ENCODE data around the gene CD99L2.

CD99L2 gene

GRCh38 chrX:150898343-150899190 lies at the start of gene CD99L2:
TSS of gene CD99L2 (minus strand) at chrX:150898668. CDS start at chrX:150898588, 80 bp downstream.
- DNase-seq = peak; percentile 90

- no peak for DNase-seq
These were observed 45.8 kb upstream of the CD99L2 start for GRCh38 chrX:150944233-150944632.

- no peak for DNase-seq
These were observed 44.6 kb upstream of the CD99L2 start for GRCh38 chrX:150942942-150943594.

- DNase-seq = no peak
These were observed 43.1 kb upstream of the CD99L2 start for GRCh38 chrX:150941580-150941979.

GRCh38 chrX:150940844-150941495 lies 42.5 kb upstream of the CD99L2 start:
- no peak for DNase-seq

GRCh38 chrX:150936556-150936955 lies 38.1 kb upstream of the CD99L2 start:
- no peak for DNase-seq

GRCh38 chrX:150935467-150935866 lies 37.0 kb upstream of the CD99L2 start:
- DNase-seq = no peak

GRCh38 chrX:150934453-150934852 lies 36.0 kb upstream of the CD99L2 start:
- no peak for DNase-seq

GRCh38 chrX:150933945-150934350 lies 35.5 kb upstream of the CD99L2 start:
- no peak for DNase-seq

- no peak for DNase-seq
These were observed 30.6 kb upstream of the CD99L2 start for GRCh38 chrX:150929058-150929457.

- DNase-seq = no peak
These were observed 28.3 kb upstream of the CD99L2 start for GRCh38 chrX:150926791-150927190.

- no peak for DNase-seq
These were observed 27.8 kb upstream of the CD99L2 start for GRCh38 chrX:150926304-150926703.

GRCh38 chrX:150919401-150919800 lies 20.9 kb upstream of the CD99L2 start:
- no peak for DNase-seq

- DNase-seq = no peak
These were observed 15.0 kb upstream of the CD99L2 start for GRCh38 chrX:150913511-150913910.

- DNase-seq = no peak
These were observed 9.0 kb upstream of the CD99L2 start for GRCh38 chrX:150907474-150907873.

- DNase-seq = no peak
These were observed 8.2 kb upstream of the CD99L2 start for GRCh38 chrX:150906694-150907093.

GRCh38 chrX:150905293-150905692 lies 6.8 kb upstream of the CD99L2 start:
- DNase-seq = no peak

- DNase-seq = no peak
These were observed 4.6 kb upstream of the CD99L2 start for GRCh38 chrX:150903110-150903508.

GRCh38 chrX:150902434-150903109 lies 4.1 kb upstream of the CD99L2 start:
- DNase-seq = no peak

- DNase-seq = peak; percentile 26
These were observed 806 bp upstream of the CD99L2 start for GRCh38 chrX:150899191-150899757.

GRCh38 chrX:150897421-150898320 lies 797 bp downstream of the CD99L2 start:
- peak; percentile 34 for DNase-seq

GRCh38 chrX:150896632-150897031 lies 1.8 kb downstream of the CD99L2 start:
- no peak for DNase-seq
